HG03196 (cell line): ENCODE data around the gene PXMP4.

ENCODE experiments used
- ATAC-seq: cut with Tn5 transposase; IDR thresholded peaks from one replicate; pipeline ENCODE4 v1.9.1; 2021; ENCODE audit not compliant: unreplicated experiment

PXMP4 gene

DNA sequence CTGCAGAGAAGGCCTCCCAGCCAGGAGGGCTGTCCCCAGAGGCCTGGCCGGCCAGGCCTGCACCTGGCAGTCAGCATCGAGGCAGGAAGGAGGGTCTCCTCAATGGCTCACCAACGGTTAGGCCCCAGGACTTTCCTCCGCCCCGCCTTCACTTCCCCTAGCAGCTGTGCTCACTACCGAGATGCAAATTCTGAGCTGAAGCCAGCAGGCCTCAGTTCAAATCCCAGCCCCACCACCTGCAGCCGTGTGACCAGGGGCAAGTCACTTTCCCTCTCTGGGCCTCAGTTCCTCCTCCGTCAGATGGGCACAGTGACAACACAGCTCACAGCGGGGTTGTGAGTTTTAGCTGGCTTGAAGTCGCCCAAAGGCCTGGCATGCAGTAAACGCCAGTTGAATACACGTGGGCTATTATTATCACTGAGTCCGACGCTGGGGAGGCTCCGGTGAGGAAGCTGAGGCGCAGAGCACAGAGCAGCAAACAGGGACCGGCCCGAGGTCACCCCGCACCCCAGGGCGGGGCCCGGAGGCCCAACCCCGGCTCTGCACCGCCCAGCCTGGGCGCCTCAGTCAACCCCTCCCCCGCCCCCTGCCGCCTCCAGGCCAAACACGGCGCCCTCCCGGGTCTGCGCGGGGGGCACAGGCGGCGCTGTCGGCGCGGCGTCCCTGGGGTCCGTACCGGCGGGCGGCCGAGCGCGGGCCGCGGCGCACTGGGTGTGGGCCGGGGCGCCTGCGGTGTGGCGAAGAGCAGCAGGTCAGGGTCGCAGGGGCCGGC, 34.6 kb downstream of the PXMP4 start:
- ATAC-seq = peak; percentile 36

- ATAC-seq = no peak
These were observed 35.4 kb downstream of the PXMP4 start for GRCh38 chr20:33684533-33685327.

DNA sequence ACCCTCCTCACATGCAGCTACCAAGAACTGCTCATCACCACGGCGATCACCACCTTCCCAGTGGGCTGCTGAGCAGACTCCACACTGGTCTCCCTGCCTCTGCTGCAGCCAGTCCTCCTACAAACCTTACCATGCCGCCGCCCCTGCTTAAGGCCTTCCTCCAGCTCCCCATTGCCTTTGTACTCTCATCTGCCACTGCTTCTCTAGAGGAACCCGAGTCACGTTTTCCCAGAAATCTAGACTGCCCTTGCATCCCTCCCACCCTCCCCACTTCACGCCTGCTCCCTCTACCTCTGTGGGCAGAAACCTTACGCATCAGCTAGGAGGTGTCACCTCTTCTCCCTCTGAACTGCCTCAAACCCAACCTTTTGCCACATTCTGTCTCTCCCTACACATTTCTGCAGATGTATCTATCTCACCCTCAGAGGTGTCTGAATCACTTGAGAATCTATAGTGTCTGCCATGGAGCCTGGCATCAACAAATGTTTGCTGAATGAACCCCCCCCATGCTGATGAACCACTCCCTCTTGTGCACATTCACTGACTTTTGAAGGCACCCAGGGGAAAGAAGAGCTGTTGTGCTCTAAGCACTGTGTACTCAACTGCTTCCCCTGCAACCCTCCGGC, 38.3 kb downstream of the PXMP4 start:
- ATAC-seq = no peak

DNA sequence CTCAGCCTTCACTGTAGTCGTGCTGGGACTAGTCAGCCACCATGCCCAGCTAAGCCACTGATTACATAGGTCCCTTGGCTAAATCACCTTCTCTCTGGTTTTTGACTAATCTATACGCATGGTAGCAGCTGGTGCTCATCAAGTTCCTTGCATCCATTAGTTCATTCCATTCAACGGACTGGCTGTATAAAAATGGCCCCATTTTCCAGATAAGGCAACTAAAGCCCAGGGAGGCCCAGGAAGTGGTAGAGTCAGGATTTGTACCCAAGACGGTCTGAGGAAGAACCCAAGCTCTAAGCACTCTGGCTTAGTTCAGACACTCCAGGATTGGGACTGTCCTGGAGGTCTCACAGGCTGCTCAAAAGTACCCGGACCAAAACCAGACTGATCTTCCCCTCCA, 38.8 kb downstream of the PXMP4 start:
- no peak for ATAC-seq

GRCh38 chr20:33680686-33681085, 39.4 kb downstream of the PXMP4 start:
- ATAC-seq = no peak

GRCh38 chr20:33679758-33680485, 40.2 kb downstream of the PXMP4 start:
- no peak for ATAC-seq

DNA sequence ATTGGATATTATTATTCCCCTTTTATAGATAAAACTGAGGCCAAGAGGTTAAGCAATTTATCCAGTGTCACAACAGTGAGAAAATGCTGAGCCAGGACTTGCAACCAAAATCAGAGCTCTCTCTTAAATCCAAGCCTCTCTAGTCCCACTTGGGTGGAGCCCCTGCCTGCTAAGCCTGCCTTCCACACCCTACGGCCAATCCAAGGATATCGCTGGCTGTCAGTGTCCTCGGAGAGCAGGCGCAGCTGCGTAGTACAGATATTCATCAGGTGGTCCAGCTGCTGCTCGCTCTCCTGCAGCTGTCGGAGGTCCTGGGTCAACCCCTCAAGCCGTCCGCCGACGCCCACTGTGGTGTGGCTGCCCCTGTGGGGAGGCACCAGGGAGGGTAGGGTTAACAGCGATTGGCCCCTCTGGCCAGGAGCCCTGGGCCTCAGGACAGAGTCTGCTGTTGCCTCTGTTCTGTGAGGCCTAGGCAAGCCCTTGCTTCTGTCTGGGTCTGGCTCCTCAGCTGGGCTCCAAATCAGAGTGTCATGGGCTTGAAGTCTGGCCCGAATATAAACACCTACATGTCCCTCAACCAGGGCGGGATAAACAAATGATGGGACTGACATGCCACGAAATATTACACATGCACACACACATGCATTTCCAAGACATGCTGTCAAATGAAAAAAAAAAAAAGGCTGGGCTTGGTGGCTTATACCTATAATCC, 42.0 kb downstream of the PXMP4 start:
- no peak for ATAC-seq

- no peak for ATAC-seq
These were observed 43.2 kb downstream of the PXMP4 start for GRCh38 chr20:33676652-33677645.

- ATAC-seq = no peak
These were observed 44.0 kb downstream of the PXMP4 start for GRCh38 chr20:33676121-33676520.

DNA sequence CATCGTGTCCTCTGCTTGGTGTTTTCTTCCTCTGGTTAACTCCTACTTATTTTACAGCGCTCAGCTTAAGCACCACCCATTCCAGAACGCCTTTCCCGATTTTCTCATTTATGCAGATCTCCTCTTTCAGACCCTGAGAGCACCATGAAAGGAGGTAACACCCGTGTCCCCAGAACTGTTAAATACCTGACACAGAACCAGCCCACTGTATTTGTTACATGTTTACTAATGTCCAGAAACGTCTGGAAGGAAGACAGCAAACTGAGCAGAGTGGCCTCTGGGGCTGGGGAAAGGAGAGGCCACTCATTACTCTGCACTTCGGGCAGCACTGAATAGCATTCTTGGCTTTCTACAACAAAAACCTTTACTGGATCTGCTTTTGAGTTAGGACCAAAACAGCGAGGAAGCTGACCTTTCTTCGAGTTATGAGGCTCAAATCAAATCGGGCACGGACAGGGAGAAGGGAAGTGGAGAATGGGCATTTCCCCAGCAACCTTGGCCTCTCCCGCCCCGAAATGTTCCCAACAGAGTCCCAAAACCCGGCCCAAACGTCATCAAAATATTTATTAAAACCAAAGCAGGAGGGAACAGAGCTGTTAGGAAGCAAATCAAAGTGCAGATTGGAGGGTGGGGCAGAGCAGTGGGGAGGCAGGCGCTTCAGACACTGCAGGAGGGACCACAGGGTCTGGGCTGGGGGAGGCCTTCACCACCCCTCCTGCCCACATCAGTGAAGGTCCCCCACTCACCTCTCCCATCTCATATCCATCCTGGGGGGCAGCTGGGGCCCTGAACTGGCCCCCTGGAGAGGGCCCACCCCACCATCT, 44.8 kb downstream of the PXMP4 start:
- no peak for ATAC-seq

DNA sequence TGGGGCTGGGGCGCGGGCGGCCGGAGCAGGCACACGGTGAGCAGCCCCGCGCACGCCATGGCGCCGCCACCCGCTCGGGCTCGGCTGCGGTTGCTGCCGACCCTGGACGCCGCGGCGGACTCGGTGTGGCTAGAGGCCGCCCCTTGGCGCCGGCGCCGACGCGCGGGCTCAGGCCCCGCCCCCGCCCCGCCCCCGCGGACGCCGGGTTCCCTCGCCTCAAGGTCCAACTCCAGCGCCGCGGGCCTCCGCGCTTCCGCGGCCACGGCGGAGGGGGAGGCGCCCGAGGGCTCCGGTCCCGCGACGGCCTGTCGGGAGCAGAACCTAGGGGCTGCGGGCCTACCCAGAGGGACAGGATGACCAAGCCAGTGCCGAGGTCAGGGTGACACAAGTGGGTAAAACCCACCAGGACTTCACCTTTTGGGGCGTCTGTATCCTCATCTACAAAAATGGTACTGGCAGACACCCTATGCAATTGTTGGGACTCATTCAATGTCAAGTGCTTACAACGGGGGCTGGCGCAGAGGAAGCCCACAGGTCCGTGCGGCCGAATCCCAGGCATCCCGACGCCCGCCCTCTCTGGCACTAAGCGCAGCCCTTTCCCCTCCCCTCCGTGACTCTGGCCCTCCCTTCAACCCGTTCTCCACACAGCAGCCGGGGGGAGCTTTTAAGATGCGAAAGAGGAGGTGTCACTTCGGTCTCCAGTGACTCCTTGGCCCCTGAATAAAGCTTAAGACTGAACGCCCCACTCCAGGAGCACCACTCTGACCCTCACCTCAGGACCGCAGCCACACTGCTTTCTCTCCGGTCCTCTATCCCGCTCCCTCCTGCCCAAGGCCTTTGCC, 45.6 kb downstream of the PXMP4 start, which contains the start of gene NECAB3:
NECAB3 (minus strand) TSS at position 135 of the 842 bp plus-strand sequence; CDS start at position 59, 76 bp downstream.
- peak; percentile 35 for ATAC-seq

DNA sequence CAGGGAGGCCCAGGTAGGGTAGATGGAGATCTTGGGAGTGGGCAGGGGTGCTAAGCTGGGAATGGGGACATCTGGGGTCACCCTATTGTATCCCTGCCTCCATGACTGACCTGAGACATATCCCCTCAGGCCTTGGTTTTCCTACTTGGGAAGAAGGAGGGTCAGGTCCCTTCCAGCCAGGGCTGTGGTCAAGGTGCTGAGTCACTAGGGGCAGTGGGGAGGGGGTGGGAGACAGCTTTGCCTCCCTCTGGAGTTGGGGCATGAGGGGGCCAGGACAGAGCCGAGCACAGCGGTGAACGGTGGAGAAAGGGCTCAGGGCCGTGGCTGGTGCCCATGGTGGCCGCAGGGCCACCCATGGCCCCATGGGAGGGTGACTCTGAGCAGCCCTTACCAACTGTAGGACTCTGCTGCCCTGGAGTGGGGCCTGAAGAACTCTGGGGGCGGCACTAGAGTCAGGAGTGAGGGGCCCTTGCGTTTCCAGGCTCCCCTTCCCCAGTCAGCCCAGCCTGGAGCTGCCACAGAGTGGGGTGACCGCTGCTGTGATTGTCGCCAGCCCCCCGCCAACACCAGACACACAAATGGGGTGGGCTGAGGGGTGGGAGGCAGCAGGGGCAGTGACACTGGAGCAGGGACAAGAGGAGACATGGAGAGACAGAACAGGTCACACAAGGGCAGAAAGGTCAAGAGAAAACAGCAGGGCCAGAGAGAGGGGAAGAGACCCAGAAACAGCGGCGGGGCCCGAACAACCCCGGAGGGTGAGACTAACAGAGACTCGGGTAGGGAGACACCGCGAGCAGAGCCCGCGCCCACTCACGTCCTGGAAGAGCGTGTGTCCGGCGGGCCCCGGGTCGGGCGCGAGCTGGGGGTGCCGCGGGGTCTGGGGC, 46.5 kb downstream of the PXMP4 start:
- ATAC-seq = no peak

- no peak for ATAC-seq
These were observed 47.0 kb downstream of the PXMP4 start for GRCh38 chr20:33673114-33673409.

GRCh38 chr20:33672426-33673113, 47.5 kb downstream of the PXMP4 start:
- ATAC-seq = no peak

DNA sequence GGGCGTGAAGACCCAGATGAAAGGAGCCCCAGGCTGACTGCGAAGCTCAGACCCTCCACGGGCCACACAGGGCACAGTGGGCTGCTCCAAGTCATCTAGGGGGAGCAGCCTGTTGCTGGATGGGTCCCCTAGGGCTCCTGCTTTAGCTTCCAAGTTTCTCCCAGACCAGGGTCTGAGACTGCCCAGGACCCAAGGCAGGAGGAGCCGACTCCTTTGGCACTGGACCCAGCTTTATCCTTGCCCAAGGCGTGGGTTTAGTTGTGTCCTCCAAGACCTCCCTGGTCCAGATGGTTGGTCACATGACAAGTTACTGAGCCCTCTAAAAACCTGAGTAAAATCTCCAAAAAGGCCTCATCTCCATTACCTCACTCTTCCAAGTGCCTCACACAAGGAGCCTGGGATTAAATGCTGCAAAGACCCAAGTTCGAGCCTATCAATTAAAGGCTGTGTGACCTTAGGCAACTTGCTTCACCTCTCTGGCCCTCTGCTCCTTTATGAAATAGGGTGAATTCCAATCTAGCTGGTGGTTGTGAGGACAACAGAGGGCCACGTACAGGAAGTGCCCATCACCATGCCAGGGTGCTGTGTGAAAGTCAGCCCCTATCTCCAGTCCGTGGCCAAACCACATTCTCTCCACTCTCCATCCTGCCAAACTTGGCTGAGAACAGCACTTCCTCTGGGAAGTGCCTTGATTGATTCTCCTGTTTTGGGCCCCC, 48.4 kb downstream of the PXMP4 start:
- ATAC-seq = no peak
